HepG2 (cell line): ENCODE measurements around the gene NUP88. TPM values are rescaled to one million over a fixed set of nuclear protein-coding genes. Genes with fewer than 3 reads are reported as not detected.
A peak's percentile ranks its signal among the peaks of the same experiment; 100 is the strongest.

Experiments used
- ARID2 ChIP-seq: sonication (generic); formaldehyde crosslinking; IDR thresholded peaks from 2 replicates; pipeline ENCODE4 v1.8.1; 2022; ENCODE audit warnings: mild to moderate bottlenecking, missing genetic modification reagents, borderline replicate concordance
- CEBPG ChIP-seq: IDR thresholded peaks from 2 replicates; pipeline ENCODE4 v1.6.1; 2016
- HNF4A ChIP-seq: sonication (generic); formaldehyde crosslinking; IDR thresholded peaks from 2 replicates; pipeline ENCODE4 v1.4.0; 2020; ENCODE audit warnings: missing genetic modification reagents
- KLF11 ChIP-seq: IDR thresholded peaks from 2 replicates; pipeline ENCODE4 v1.6.1; 2016; ENCODE audit warnings: missing compliant biosample characterization
- NCOR1 ChIP-seq: fragments of 200-600 bp; sonication (generic); IDR thresholded peaks from 2 replicates; pipeline ENCODE4 v1.7.0; 2017; ENCODE audit warnings: antibody characterized with exemption, low read length, borderline replicate concordance
- TBX3 ChIP-seq: fragments of 450-650 bp; IDR thresholded peaks from 2 replicates; pipeline ENCODE4 v1.6.1; 2017; ENCODE audit warnings: antibody characterized with exemption, mild to moderate bottlenecking, inconsistent platforms, borderline replicate concordance
- TEAD2 ChIP-seq: sonication (generic); formaldehyde crosslinking; IDR thresholded peaks from 2 replicates; pipeline ENCODE4 v1.9.0; 2021; ENCODE audit warnings: missing genetic modification reagents
- TSC22D2 ChIP-seq: sonication (generic); formaldehyde crosslinking; IDR thresholded peaks from 2 replicates; pipeline ENCODE4 v1.5.1; 2020; ENCODE audit warnings: missing genetic modification reagents, mild to moderate bottlenecking, borderline replicate concordance
- YEATS4 ChIP-seq: sonication (generic); formaldehyde crosslinking; IDR thresholded peaks from 2 replicates; pipeline ENCODE4 v1.4.0; 2020; ENCODE audit warnings: missing genetic modification reagents, borderline replicate concordance
- ZBTB8A ChIP-seq: sonication (generic); formaldehyde crosslinking; IDR thresholded peaks from 2 replicates; pipeline ENCODE4 v1.4.0; 2020; ENCODE audit warnings: mild to moderate bottlenecking, low read depth, missing genetic modification reagents, borderline replicate concordance
- ZFP90 ChIP-seq: sonication (generic); formaldehyde crosslinking; IDR thresholded peaks from 2 replicates; pipeline ENCODE4 v1.8.0; 2022; ENCODE audit warnings: missing genetic modification reagents, mild to moderate bottlenecking, inconsistent platforms, borderline replicate concordance
- ZKSCAN8 ChIP-seq: IDR thresholded peaks from 2 replicates; pipeline ENCODE4 v1.6.1; 2016; ENCODE audit warnings: borderline replicate concordance, missing genetic modification reagents, missing compliant biosample characterization
- ZNF251 ChIP-seq: sonication (generic); formaldehyde crosslinking; IDR thresholded peaks from 2 replicates; pipeline ENCODE4 v1.9.0; 2021; ENCODE audit warnings: mild to moderate bottlenecking, missing genetic modification reagents
- ZNF296 ChIP-seq: sonication (generic); formaldehyde crosslinking; conservative IDR thresholded peaks from 2 replicates; pipeline ENCODE4 v1.5.0; 2020; ENCODE audit warnings: mild to moderate bottlenecking, missing genetic modification reagents
- ZNF335 ChIP-seq: sonication (generic); formaldehyde crosslinking; IDR thresholded peaks from 2 replicates; pipeline ENCODE4 v1.4.0; 2020; ENCODE audit warnings: missing genetic modification reagents
- ZNF530 ChIP-seq: sonication (generic); formaldehyde crosslinking; IDR thresholded peaks from 2 replicates; pipeline ENCODE4 v1.5.0; 2020; ENCODE audit warnings: low read depth, mild to moderate bottlenecking, missing genetic modification reagents
- ZNF607 ChIP-seq: sonication (generic); formaldehyde crosslinking; IDR thresholded peaks from 2 replicates; pipeline ENCODE4 v1.5.1; 2020; ENCODE audit warnings: missing genetic modification reagents, mild to moderate bottlenecking, borderline replicate concordance
- ZNF768 ChIP-seq: sonication (generic); formaldehyde crosslinking; IDR thresholded peaks from 2 replicates; pipeline ENCODE4 v1.4.0; 2020; ENCODE audit warnings: missing genetic modification reagents
- ZNF782 ChIP-seq: sonication (generic); formaldehyde crosslinking; IDR thresholded peaks from 2 replicates; pipeline ENCODE4 v1.4.0; 2020; ENCODE audit warnings: missing genetic modification reagents, mild to moderate bottlenecking, borderline replicate concordance
- ZSCAN31 ChIP-seq: sonication (generic); formaldehyde crosslinking; IDR thresholded peaks from 2 replicates; pipeline ENCODE4 v1.5.0; 2020; ENCODE audit warnings: low read depth, mild to moderate bottlenecking, missing genetic modification reagents
- polyA plus RNA-seq, 8 experiments: library from polyadenylated mRNA; depleted of rRNA in 3 of 8; stranded (reverse) in 7 of 8; unstranded in 1 of 8; fragments of >200 nt; fragmentation: Illumina TruSeq in 4 of 8; extraction: Trizol in 4 of 8; gene quantifications; 2 replicates each; pipeline versions ENCODE4 v1.2.1 to v1.2.3, GENCODE V29; 2011 to 2016; ENCODE audit warnings: low read depth in 4 of 8, missing spikeins in 1 of 8, mixed read lengths in 1 of 8; ENCODE audit not compliant: insufficient read depth in 1 of 8
- total RNA-seq, 5 experiments: library from RNA; depleted of rRNA; stranded (reverse); fragments of >200 nt; fragmentation: Illumina TruSeq; extraction: Trizol; gene quantifications; 2 replicates each; pipeline ENCODE4 v1.2.3, GENCODE V29; 2016; ENCODE audit warnings: low read depth in 1 of 5
- TF ChIP-seq, protein P1 (sequence below): sonication (generic); formaldehyde crosslinking; IDR thresholded peaks from 2 replicates; pipeline ENCODE4 v1.4.0; 2020; ENCODE audit warnings: missing genetic modification reagents, mild to moderate bottlenecking, borderline replicate concordance
- TF ChIP-seq, protein P2 (sequence below): sonication (generic); formaldehyde crosslinking; IDR thresholded peaks from 2 replicates; pipeline ENCODE4 v1.4.0; 2020; ENCODE audit warnings: mild to moderate bottlenecking, missing genetic modification reagents
- TF ChIP-seq, protein P3 (sequence below): sonication (generic); formaldehyde crosslinking; conservative IDR thresholded peaks from 2 replicates; pipeline ENCODE4 v1.4.0; 2020; ENCODE audit warnings: missing genetic modification reagents

Gene NUP88
- total and polyA plus RNA-seq, 2 of the 13 experiments (the other 11 are each of a cell fraction or from before 2014, with no cell fraction given) = 48.2 to 130 TPM

DNA sequence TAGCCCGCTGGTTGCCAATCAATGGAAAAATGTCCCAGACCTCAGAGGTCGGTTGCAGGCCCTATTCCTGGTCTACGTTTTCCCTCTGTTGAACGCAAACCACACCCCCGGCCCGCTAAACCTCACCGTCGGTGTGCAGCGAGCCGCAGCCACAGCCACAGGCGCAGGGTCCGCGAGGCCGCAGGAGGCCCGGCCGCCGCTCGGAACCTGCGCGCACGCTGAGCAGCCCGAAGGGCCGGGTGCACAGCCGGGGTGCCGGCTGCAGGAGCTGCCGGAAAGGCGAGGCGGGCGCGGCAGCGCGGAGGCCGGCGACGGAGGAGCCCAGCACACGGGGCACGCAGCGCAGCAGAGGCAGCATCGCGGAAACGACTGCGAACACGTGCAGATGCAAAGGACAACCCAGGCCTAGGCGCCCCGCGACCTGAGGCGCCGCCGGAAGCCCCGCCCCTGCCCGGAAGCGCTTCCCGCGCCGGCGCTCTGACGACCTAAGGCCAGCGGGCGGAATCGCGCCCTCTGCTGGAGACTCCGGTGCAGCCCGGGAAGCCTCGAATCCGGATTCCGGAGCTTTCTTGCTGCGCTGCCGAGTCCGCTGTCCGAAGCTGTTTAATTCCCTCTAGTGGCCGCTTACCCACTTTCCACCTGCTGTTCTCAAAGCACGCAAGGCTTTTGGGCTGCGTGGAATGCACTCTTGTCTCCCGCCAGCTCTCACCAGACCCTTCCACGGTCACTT lies 19.4 kb upstream of the NUP88 start, which contains the start of gene C1QBP (continued):
- TF ChIP-seq ZNF607 (CRISPR knock-in tag) (peak; percentile 71), ZNF768 (CRISPR knock-in tag) (peak; percentile 80; the same call in 1 of the 2 replicates), ZNF296 (CRISPR knock-in tag) (no peak), ZBTB8A (CRISPR knock-in tag) (no peak; the same call in 1 of the 2 replicates), ZKSCAN8 (CRISPR knock-in tag) (no peak), ZNF335 (CRISPR knock-in tag) (no peak), ZNF530 (CRISPR knock-in tag) (no peak), TBX3 (no peak), CEBPG (no peak; the same call in 1 of the 2 replicates), ZNF251 (no peak), ZSCAN31 (CRISPR knock-in tag) (peak; percentile 84), HNF4A (CRISPR knock-in tag) (no peak), YEATS4 (CRISPR knock-in tag) (peak; percentile 99), TEAD2 (0 out of 2 replicates have a peak, but pooled peaks have one; percentile 31), NCOR1 (0 out of 2 replicates have a peak, but pooled peaks have one; percentile 26), ZNF782 (CRISPR knock-in tag) (peak; percentile 56; the same call in 1 of the 2 replicates), KLF11 (CRISPR knock-in tag) (no peak), ARID2 (no peak), TSC22D2 (CRISPR knock-in tag) (no peak), ZFP90 (CRISPR knock-in tag) (peak; percentile 70; the same call in 1 of the 2 replicates)
- TF ChIP-seq, protein P1, sequence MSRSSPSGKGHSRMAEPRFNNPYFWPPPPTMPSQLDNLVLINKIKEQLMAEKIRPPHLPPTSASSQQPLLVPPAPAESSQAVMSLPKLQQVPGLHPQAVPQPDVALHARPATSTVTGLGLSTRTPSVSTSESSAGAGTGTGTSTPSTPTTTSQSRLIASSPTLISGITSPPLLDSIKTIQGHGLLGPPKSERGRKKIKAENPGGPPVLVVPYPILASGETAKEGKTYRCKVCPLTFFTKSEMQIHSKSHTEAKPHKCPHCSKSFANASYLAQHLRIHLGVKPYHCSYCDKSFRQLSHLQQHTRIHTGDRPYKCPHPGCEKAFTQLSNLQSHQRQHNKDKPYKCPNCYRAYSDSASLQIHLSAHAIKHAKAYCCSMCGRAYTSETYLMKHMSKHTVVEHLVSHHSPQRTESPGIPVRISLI (CRISPR knock-in tag) = peak; percentile 42; the same call in 1 of the 2 replicates
- TF ChIP-seq, protein P2, sequence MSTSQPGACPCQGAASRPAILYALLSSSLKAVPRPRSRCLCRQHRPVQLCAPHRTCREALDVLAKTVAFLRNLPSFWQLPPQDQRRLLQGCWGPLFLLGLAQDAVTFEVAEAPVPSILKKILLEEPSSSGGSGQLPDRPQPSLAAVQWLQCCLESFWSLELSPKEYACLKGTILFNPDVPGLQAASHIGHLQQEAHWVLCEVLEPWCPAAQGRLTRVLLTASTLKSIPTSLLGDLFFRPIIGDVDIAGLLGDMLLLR (CRISPR knock-in tag) = peak; percentile 97; the same call in 1 of the 2 replicates
- TF ChIP-seq, protein P3, sequence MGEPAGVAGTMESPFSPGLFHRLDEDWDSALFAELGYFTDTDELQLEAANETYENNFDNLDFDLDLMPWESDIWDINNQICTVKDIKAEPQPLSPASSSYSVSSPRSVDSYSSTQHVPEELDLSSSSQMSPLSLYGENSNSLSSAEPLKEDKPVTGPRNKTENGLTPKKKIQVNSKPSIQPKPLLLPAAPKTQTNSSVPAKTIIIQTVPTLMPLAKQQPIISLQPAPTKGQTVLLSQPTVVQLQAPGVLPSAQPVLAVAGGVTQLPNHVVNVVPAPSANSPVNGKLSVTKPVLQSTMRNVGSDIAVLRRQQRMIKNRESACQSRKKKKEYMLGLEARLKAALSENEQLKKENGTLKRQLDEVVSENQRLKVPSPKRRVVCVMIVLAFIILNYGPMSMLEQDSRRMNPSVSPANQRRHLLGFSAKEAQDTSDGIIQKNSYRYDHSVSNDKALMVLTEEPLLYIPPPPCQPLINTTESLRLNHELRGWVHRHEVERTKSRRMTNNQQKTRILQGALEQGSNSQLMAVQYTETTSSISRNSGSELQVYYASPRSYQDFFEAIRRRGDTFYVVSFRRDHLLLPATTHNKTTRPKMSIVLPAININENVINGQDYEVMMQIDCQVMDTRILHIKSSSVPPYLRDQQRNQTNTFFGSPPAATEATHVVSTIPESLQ (CRISPR knock-in tag) = no peak
